Stomach (tissue), 9 donors: ENCODE data around the gene COL9A1. TPM values are rescaled to one million over a fixed set of nuclear protein-coding genes. Genes with fewer than 3 reads are reported as not detected.

Source experiments
- DNase-seq, 2 donors: peaks; one replicate each; pipeline versions ENCODE4 v3.0.0 to v3.0.0-alpha.2; 2013 to 2019
- H3K27ac ChIP-seq, 5 donors: fragments of 200-600 bp in 4 of 5; sonication (generic) in 4 of 5; one replicate each; pipeline ENCODE4 v1.5.1; 2013 to 2019; ENCODE audit warnings: mild to moderate bottlenecking in 1 of 5, moderate library complexity in 1 of 5
- H3K27me3 ChIP-seq, 3 donors: fragments of 200-600 bp; sonication (generic); one replicate each; pipeline ENCODE4 v1.5.1; 2017 to 2019; ENCODE audit warnings: mixed run types in 1 of 3
- H3K36me3 ChIP-seq, 4 donors: fragments of 200-600 bp; sonication (generic); 1 replicate in 3 of 4; 2 replicates in 1 of 4; pipeline ENCODE4 v1.5.1; 2016 to 2019
- H3K4me1 ChIP-seq, 4 donors: fragments of 200-600 bp; sonication (generic); one replicate each; pipeline ENCODE4 v1.5.1; 2016 to 2019
- H3K4me3 ChIP-seq, 4 donors: fragments of 200-600 bp; sonication (generic) in 3 of 4; one replicate each; pipeline ENCODE4 v1.5.1; 2016 to 2019; ENCODE audit warnings: mild to moderate bottlenecking in 1 of 4
- H3K9me3 ChIP-seq, 4 donors: fragments of 200-600 bp; sonication (generic); one replicate each; pipeline ENCODE4 v1.5.1; 2016 to 2019
- CTCF ChIP-seq, 7 experiments: fragments of 450-650 bp in 4 of 7; fragments of 200-600 bp in 3 of 7; sonication (generic) in 3 of 7; IDR thresholded peaks; one replicate each; pipeline ENCODE4 v1.5.1; 2016 to 2019; ENCODE audit warnings: antibody characterized with exemption in 7 of 7, control low read depth in 2 of 7, mild to moderate bottlenecking in 1 of 7
- EP300 ChIP-seq: sonication (generic); formaldehyde crosslinking; IDR thresholded peaks from one replicate; pipeline ENCODE4 v1.6.1; 2017; ENCODE audit warnings: antibody characterized with exemption
- POLR2A ChIP-seq, 4 donors: fragments of 450-650 bp; IDR thresholded peaks; one replicate each; pipeline ENCODE4 v1.6.1; 2016; ENCODE audit warnings: antibody characterized with exemption in 4 of 4, control low read depth in 2 of 4, mild to moderate bottlenecking in 1 of 4, moderate library complexity in 1 of 4
- POLR2AphosphoS5 ChIP-seq, 3 donors: sonication (generic); formaldehyde crosslinking; IDR thresholded peaks; one replicate each; pipeline ENCODE4 v1.6.1; 2016; ENCODE audit warnings: antibody characterized with exemption in 3 of 3
- whole genome bisulfite sequencing, 5 donors: extraction: QIAGEN DNeasy Blood & Tissue Kit in 3 of 5; methylation state at CpG; one replicate each; pipeline versions ENCODE4 v1.1.5 to v1.1.7; 2013 to 2018; 5-methylcytosine and 5-hydroxymethylcytosine counted together
- intact Hi-C: fragments of 100-400 bp; cut with DNase I; formaldehyde crosslinking; loops from one replicate; pipeline ENCODE4 v1.15.1; 2023; ENCODE audit warnings: low total_unique reads
- polyA plus RNA-seq, 3 donors: library from polyadenylated mRNA; stranded (reverse); fragments of 200-250 nt; gene quantifications; one replicate each; pipeline ENCODE4 v1.2.3, GENCODE V29; 2013
- total RNA-seq, 5 donors: library from RNA; depleted of rRNA; stranded (reverse); fragments of >200 nt; gene quantifications; one replicate each; pipeline versions ENCODE4 v1.1.0 to v1.2.3, GENCODE V29; 2014 to 2016
- donor health status: healthy with polysubstance abuse.
- donor health status: Bipolar disorder and iron deficiency.
- donor health status: healthy.

COL9A1 gene
- total and polyA plus RNA-seq, 8 donors, result 0.25 to 36.1 (median 8.4) TPM; not detected in 4

- intact Hi-C loops, result no loop called here
- Histone ChIP-seq H3K4me3 (no peak overlapping the region), H3K4me1 (peaks cover 0 to 19% (median 7%) of the 10 kb centered on the region in 4 donors), H3K27ac (peak overlapping the region in 3 of 5 donors; percentile 47 to 53 (median 47)), H3K9me3 (no peaks in the 10 kb centered on the region), H3K27me3 (no peaks in the 10 kb centered on the region), H3K36me3 (no peaks in the 10 kb centered on the region)
- peak in 1 of 2 donors; percentile 58 for DNase-seq
- 26 to 46% (median 29%) methylated on average over 7 of the region's 7 CpGs for WGBS, 5 donors
- TF ChIP-seq POLR2AphosphoS5 (IDR thresholded peaks at IDR 0.05) (no peak), CTCF (IDR thresholded peaks at IDR 0.05) (no peak), EP300 (no peak), POLR2A (IDR thresholded peaks at IDR 0.05) (no peak)
Measured at GRCh38 chr6:70241991-70242420, 60.9 kb downstream of the COL9A1 start.

GRCh38 chr6:70241031-70241430 lies 61.9 kb downstream of the COL9A1 start:
- Histone ChIP-seq H3K9me3 (no peaks in the 10 kb centered on the region), H3K27me3 (no peaks in the 10 kb centered on the region), H3K4me3 (no peak overlapping the region), H3K36me3 (no peaks in the 10 kb centered on the region), H3K27ac (peak overlapping the region in 2 of 5 donors; percentile 47), H3K4me1 (peaks cover 0 to 19% (median 7%) of the 10 kb centered on the region in 4 donors)
- no peak for TF ChIP-seq POLR2AphosphoS5 (IDR thresholded peaks at IDR 0.05)
- no peak for TF ChIP-seq CTCF (IDR thresholded peaks at IDR 0.05)
- no peak for TF ChIP-seq EP300
- TF ChIP-seq POLR2A (IDR thresholded peaks at IDR 0.05), result no peak
- intact Hi-C loops, result no loop called here
- WGBS, 5 donors, result 30 to 62% (median 51%) methylated on average over 3 of the region's 3 CpGs
- DNase-seq, result peak in 1 of 2 donors; percentile 51

GRCh38 chr6:70236343-70236742 lies 66.5 kb downstream of the COL9A1 start:
- H3K27me3 ChIP-seq, result no peaks in the 10 kb centered on the region
- no peak overlapping the region for H3K4me3 ChIP-seq
- DNase-seq, result peak in 1 of 2 donors; percentile 19
- H3K9me3 ChIP-seq, result no peaks in the 10 kb centered on the region
- H3K36me3 ChIP-seq, result no peaks in the 10 kb centered on the region
- intact Hi-C loops, result no loop called here
- no peak overlapping the region for H3K27ac ChIP-seq
- 39 to 48% (median 41%) methylated on average over 3 of the region's 3 CpGs for WGBS, 5 donors
- TF ChIP-seq POLR2AphosphoS5 (IDR thresholded peaks at IDR 0.05) (no peak), CTCF (IDR thresholded peaks at IDR 0.05) (no peak), POLR2A (IDR thresholded peaks at IDR 0.05) (no peak), EP300 (no peak)
- peaks cover 0 to 7% (median 2%) of the 10 kb centered on the region in 4 donors for H3K4me1 ChIP-seq

GRCh38 chr6:70234561-70235236 lies 68.2 kb downstream of the COL9A1 start:
- 74 to 87% (median 86%) methylated on average over 7 of the region's 7 CpGs for WGBS, 5 donors
- peaks cover 0 to 3% (median 0%) of the 10 kb centered on the region in 4 donors for H3K4me1 ChIP-seq
- no peak overlapping the region for H3K27ac ChIP-seq
- TF ChIP-seq EP300, result no peak
- TF ChIP-seq CTCF (IDR thresholded peaks at IDR 0.05), result no peak
- no peak for TF ChIP-seq POLR2A (IDR thresholded peaks at IDR 0.05)
- H3K27me3 ChIP-seq, result no peaks in the 10 kb centered on the region
- no peak overlapping the region for H3K4me3 ChIP-seq
- H3K36me3 ChIP-seq, result no peaks in the 10 kb centered on the region
- no peaks in the 10 kb centered on the region for H3K9me3 ChIP-seq
- intact Hi-C loops, result no loop called here
- DNase-seq, result no peak
